ENCODE measurements around the gene IMMP2L.
"Not testable (repeated sequence)": the region's sequence is repeated elsewhere in the genome, so short reads cannot be mapped to it uniquely, and the experiment has no call there.

The IMMP2L gene

GRCh38 chr7:111561904-111562732 is at the start of gene IMMP2L:
IMMP2L (minus strand) TSS chr7:111562492.
- peak; percentile 89 for DNase-seq (ENCODE audit: low read depth)

GRCh38 chr7:111609483-111610254 is 47.4 kb upstream of the IMMP2L start:
- not testable (repeated sequence) for DNase-seq (ENCODE audit: low read depth)

GRCh38 chr7:111607621-111608020 is 45.3 kb upstream of the IMMP2L start:
- no peak for DNase-seq (ENCODE audit: low read depth)

- DNase-seq (ENCODE audit: low read depth) = no peak
Measured at GRCh38 chr7:111605246-111605645, 43.0 kb upstream of the IMMP2L start.

- no peak for DNase-seq (ENCODE audit: low read depth)
Measured at GRCh38 chr7:111600091-111600490, 37.8 kb upstream of the IMMP2L start.

GRCh38 chr7:111595780-111596179 is 33.5 kb upstream of the IMMP2L start:
- DNase-seq (ENCODE audit: low read depth) = no peak

GRCh38 chr7:111594602-111595001 is 32.3 kb upstream of the IMMP2L start:
- DNase-seq (ENCODE audit: low read depth) = no peak

GRCh38 chr7:111593343-111593742 is 31.1 kb upstream of the IMMP2L start:
- no peak for DNase-seq (ENCODE audit: low read depth)

- DNase-seq (ENCODE audit: low read depth) = no peak
Measured at GRCh38 chr7:111588065-111588433, 25.8 kb upstream of the IMMP2L start.

- no peak for DNase-seq (ENCODE audit: low read depth)
Measured at GRCh38 chr7:111587410-111588064, 25.2 kb upstream of the IMMP2L start.

GRCh38 chr7:111586711-111587409 is 24.6 kb upstream of the IMMP2L start:
- no peak for DNase-seq (ENCODE audit: low read depth)

GRCh38 chr7:111581784-111582488 is 19.6 kb upstream of the IMMP2L start:
- DNase-seq (ENCODE audit: low read depth) = not testable (repeated sequence)

GRCh38 chr7:111581207-111581606 is 18.9 kb upstream of the IMMP2L start:
- DNase-seq (ENCODE audit: low read depth) = not testable (repeated sequence)

- DNase-seq (ENCODE audit: low read depth) = no peak
Measured at GRCh38 chr7:111578754-111579153, 16.5 kb upstream of the IMMP2L start.

- DNase-seq (ENCODE audit: low read depth) = no peak
Measured at GRCh38 chr7:111571720-111572119, 9.4 kb upstream of the IMMP2L start.

- DNase-seq (ENCODE audit: low read depth) = no peak
Measured at GRCh38 chr7:111568870-111569462, 6.7 kb upstream of the IMMP2L start.

- DNase-seq (ENCODE audit: low read depth) = no peak
Measured at GRCh38 chr7:111568419-111568818, 6.1 kb upstream of the IMMP2L start.

- no peak for DNase-seq (ENCODE audit: low read depth)
Measured at GRCh38 chr7:111564078-111564477, 1.8 kb upstream of the IMMP2L start.

GRCh38 chr7:111561654-111561903 is 713 bp downstream of the IMMP2L start:
- no peak for DNase-seq (ENCODE audit: low read depth)

GRCh38 chr7:111560773-111561653 is 1.3 kb downstream of the IMMP2L start:
- no peak for DNase-seq (ENCODE audit: low read depth)

Data from stimulated activated CD8-positive, alpha-beta memory T cell treated with anti-CD3 and anti-CD28 coated beads, Interleukin-12 subunit alpha, Interleukin-12 subunit beta, amount 100 ng/mL, for 4 hours (primary cell).